H1 (cell line): ENCODE data around the gene ZMIZ1. TPM values are rescaled to one million over a fixed set of nuclear protein-coding genes. Genes with fewer than 3 reads are reported as not detected.
A peak's percentile ranks its signal among the peaks of the same experiment; 100 is the strongest.

Experiments used
- CTCF ChIA-PET: fragments of 300-600 bp; sonication (Branson Sonifier 250); formaldehyde crosslinking; loops from one replicate; lab custom pipeline; 2021; ENCODE audit not compliant: partially characterized antibody; lab: Charles Lee
- POLR2A ChIA-PET: fragments of 300-600 bp; sonication (Branson Sonifier 250); formaldehyde crosslinking; loops from one replicate; lab custom pipeline; 2021; ENCODE audit warnings: inconsistent platforms; ENCODE audit not compliant: partially characterized antibody; lab: Charles Lee
- DNase-seq, 2 experiments: peaks; one replicate each; pipeline versions ENCODE4 v3.0.0 to v3.0.0-alpha.2; 2010 to 2022; ENCODE audit warnings: low spot score in 2 of 2, low read depth in 1 of 2, mixed read lengths in 1 of 2
- FAIRE-seq: peaks from 2 replicates; lab custom pipeline; 2011; peaks lifted over from hg19 to GRCh38; lab: Jason Lieb, UNC
- H2AFZ ChIP-seq: 2 replicates; pipeline ENCODE4 v1.8.1; 2012; ENCODE audit warnings: low read length, inconsistent platforms
- H2AK5ac ChIP-seq: 2 replicates; pipeline ENCODE4 v1.6.1; 2013; ENCODE audit warnings: low read depth, low read length
- H2BK120ac ChIP-seq: replicated peaks from 2 replicates; pipeline ENCODE3; 2013; ENCODE audit warnings: low read depth, low read length, inconsistent platforms
- H2BK12ac ChIP-seq: 2 replicates; pipeline ENCODE4 v1.6.1; 2013; ENCODE audit warnings: low read depth, low read length
- H2BK15ac ChIP-seq: 2 replicates; pipeline ENCODE4 v1.6.1; 2013; ENCODE audit warnings: low read length
- H2BK20ac ChIP-seq: 2 replicates; pipeline ENCODE4 v1.6.1; 2013; ENCODE audit warnings: low read length
- H2BK5ac ChIP-seq: 2 replicates; pipeline ENCODE4 v1.6.1; 2013; ENCODE audit warnings: low read depth, low read length
- H3K14ac ChIP-seq: 2 replicates; pipeline ENCODE4 v1.6.1; 2013; ENCODE audit warnings: inconsistent platforms; ENCODE audit not compliant: insufficient read length
- H3K18ac ChIP-seq: 2 replicates; pipeline ENCODE4 v1.6.1; 2013; ENCODE audit warnings: low read length; ENCODE audit errors: extremely low read depth
- H3K23ac ChIP-seq: 2 replicates; pipeline ENCODE4 v1.6.1; 2013; ENCODE audit warnings: inconsistent platforms; ENCODE audit not compliant: insufficient read length
- H3K23me2 ChIP-seq: 2 replicates; pipeline ENCODE4 v1.6.1; 2013; ENCODE audit warnings: low read depth, low read length
- H3K27ac ChIP-seq: 2 replicates; pipeline ENCODE4 v1.6.1; 2011; ENCODE audit warnings: low read depth, low read length, inconsistent platforms
- H3K27me3 ChIP-seq, 4 experiments: replicated peaks in 1 of 4; 1 replicate in 1 of 4; 2 replicates in 3 of 4; pipeline versions ENCODE4 v1.6.1 to v1.8.1; 2011 to 2013; ENCODE audit warnings: low read length in 3 of 4, mild to moderate bottlenecking in 3 of 4, inconsistent platforms in 2 of 4, mixed read lengths in 2 of 4, moderate library complexity in 1 of 4; ENCODE audit not compliant: control insufficient read depth in 3 of 4, insufficient read depth in 3 of 4; ENCODE audit errors: extremely low read depth in 1 of 4
- H3K36me3 ChIP-seq, 4 experiments: 2 replicates each; pipeline versions ENCODE4 v1.6.1 to v1.8.1; 2011 to 2013; ENCODE audit warnings: mild to moderate bottlenecking in 4 of 4, low read length in 3 of 4, moderate library complexity in 2 of 4, control low read depth in 1 of 4, inconsistent platforms in 1 of 4; ENCODE audit not compliant: insufficient read depth in 4 of 4, control insufficient read depth in 2 of 4
- H3K4ac ChIP-seq: replicated peaks from 2 replicates; pipeline ENCODE3; 2013; ENCODE audit warnings: low read length, low read depth, mixed read lengths, inconsistent platforms; ENCODE audit not compliant: insufficient read length
- H3K4me1 ChIP-seq, 4 experiments: replicated peaks in 1 of 4; 1 replicate in 1 of 4; 2 replicates in 3 of 4; pipeline versions ENCODE4 v1.6.1 to v1.8.1; 2011 to 2013; ENCODE audit warnings: low read length in 3 of 4, inconsistent platforms in 2 of 4, mixed read lengths in 1 of 4; ENCODE audit not compliant: insufficient read depth in 4 of 4, control insufficient read depth in 3 of 4
- H3K4me2 ChIP-seq, 2 experiments: 2 replicates each; pipeline versions ENCODE4 v1.6.1 to v1.8.1; 2011 to 2013; ENCODE audit warnings: low read depth in 2 of 2, low read length in 2 of 2, control low read depth in 1 of 2, inconsistent platforms in 1 of 2, mild to moderate bottlenecking in 1 of 2; ENCODE audit not compliant: insufficient read depth in 1 of 2
- H3K4me3 ChIP-seq, 4 experiments: fragments of 200-600, 300-600 bp in 1 of 4; sonication (generic), shearing (Covaris generic), sonication (Bioruptor Twin) in 1 of 4; 2 replicates each; pipeline versions ENCODE4 v1.5.1 to v1.8.1; 2011 to 2016; ENCODE audit warnings: low read length in 4 of 4, low read depth in 3 of 4, control low read depth in 2 of 4, inconsistent platforms in 2 of 4, mild to moderate bottlenecking in 2 of 4, mixed read lengths in 1 of 4, moderate library complexity in 1 of 4; ENCODE audit not compliant: insufficient read depth in 2 of 4; ENCODE audit errors: extremely low read depth in 1 of 4
- H3K56ac ChIP-seq: replicated peaks from 2 replicates; pipeline ENCODE3; 2013; ENCODE audit warnings: low read depth, mild to moderate bottlenecking, mixed read lengths, low read length, inconsistent platforms; ENCODE audit not compliant: insufficient read length
- H3K79me1 ChIP-seq: 2 replicates; pipeline ENCODE4 v1.6.1; 2013; ENCODE audit warnings: low read depth, low read length, control low read depth
- H3K79me2 ChIP-seq, 2 experiments: 2 replicates each; pipeline versions ENCODE4 v1.6.1 to v1.8.1; 2012 to 2013; ENCODE audit warnings: low read length in 2 of 2, mild to moderate bottlenecking in 2 of 2, inconsistent platforms in 1 of 2; ENCODE audit not compliant: insufficient read depth in 2 of 2, control insufficient read depth in 1 of 2
- H3K9ac ChIP-seq, 4 experiments: replicated peaks in 1 of 4; 1 replicate in 1 of 4; 2 replicates in 3 of 4; pipeline versions ENCODE4 v1.6.1 to v1.8.1; 2011 to 2013; ENCODE audit warnings: low read depth in 3 of 4, low read length in 3 of 4, control low read depth in 2 of 4, mild to moderate bottlenecking in 2 of 4, moderate library complexity in 2 of 4, inconsistent platforms in 1 of 4; ENCODE audit errors: extremely low read depth in 1 of 4
- H3K9me3 ChIP-seq, 2 experiments: 2 replicates each; pipeline versions ENCODE4 v1.6.1 to v1.8.1; 2012 to 2013; ENCODE audit warnings: mild to moderate bottlenecking in 2 of 2, moderate library complexity in 2 of 2, control low read depth in 1 of 2, inconsistent platforms in 1 of 2, low read depth in 1 of 2, low read length in 1 of 2, mixed read lengths in 1 of 2; ENCODE audit not compliant: insufficient read depth in 2 of 2
- H4K20me1 ChIP-seq, 2 experiments: replicated peaks in 1 of 2; 2 replicates each; pipeline versions ENCODE3 to v1.8.1; 2011 to 2013; ENCODE audit warnings: inconsistent platforms in 2 of 2, low read length in 2 of 2, mild to moderate bottlenecking in 1 of 2; ENCODE audit not compliant: insufficient read depth in 2 of 2, control insufficient read depth in 1 of 2
- H4K5ac ChIP-seq: 2 replicates; pipeline ENCODE4 v1.6.1; 2013; ENCODE audit warnings: low read length, low read depth, mixed read lengths, inconsistent platforms; ENCODE audit not compliant: insufficient read length
- H4K8ac ChIP-seq: 2 replicates; pipeline ENCODE4 v1.8.0; 2013; ENCODE audit warnings: mild to moderate bottlenecking, moderate library complexity, low read length, inconsistent platforms; ENCODE audit not compliant: insufficient read depth; ENCODE audit errors: extremely low read depth
- H4K91ac ChIP-seq: replicated peaks from 2 replicates; pipeline ENCODE3; 2013; ENCODE audit warnings: low read length, mixed read lengths, inconsistent platforms; ENCODE audit not compliant: insufficient read length
- GTF2F1 ChIP-seq: IDR thresholded peaks from 2 replicates; pipeline ENCODE4 v1.6.1; 2012; ENCODE audit warnings: low read depth, low read length, improper control_type of control experiment, borderline replicate concordance
- WGBS, 2 experiments: shearing (Covaris generic) in 1 of 2; methylation state at CpG; one replicate each; pipeline versions ENCODE4 v1.1.6 to v1.1.7; 2013 to 2015; ENCODE audit warnings: low lambda C conversion rate in 2 of 2, mixed read lengths in 2 of 2, inconsistent platforms in 1 of 2, low coverage in 1 of 2, missing lambda C conversion rate in 1 of 2; ENCODE audit not compliant: insufficient replicate concordance in 2 of 2, insufficient coverage in 1 of 2, insufficient read length in 1 of 2; ENCODE audit errors: extremely low coverage in 1 of 2, missing lambda C conversion rate in 1 of 2; 5-methylcytosine and 5-hydroxymethylcytosine counted together
- polyA plus RNA-seq, 7 experiments: library from polyadenylated mRNA; depleted of rRNA in 3 of 7; stranded (reverse) in 5 of 7; unstranded in 2 of 7; fragments of >200 nt in 5 of 7; fragments of 200-250 nt in 2 of 7; gene quantifications; 1 replicate in 5 of 7; 2 replicates in 1 of 7; 4 replicates in 1 of 7; pipeline versions ENCODE4 v1.2.1 to v1.2.3, GENCODE V29; 2011 to 2013; ENCODE audit warnings: missing spikeins in 2 of 7, mixed read lengths in 2 of 7
- total RNA-seq: library from RNA; stranded (reverse); fragmentation: NEBNext Ultra II Directional; extraction: Animal tissue kit (Norgen Biotek cat#: 25700); gene quantifications from 2 replicates; pipeline ENCODE4 v1.2.1, GENCODE V29; 2021
- TF ChIP-seq, protein P1 (sequence below): IDR thresholded peaks from 2 replicates; pipeline ENCODE4 v1.6.1; 2012; ENCODE audit warnings: inconsistent platforms

Gene ZMIZ1
- total and polyA plus RNA-seq, 2 of the 8 experiments (the other 6 are each of a cell fraction or from before 2014, with no cell fraction given): 8.1 to 28.0 TPM

DNA sequence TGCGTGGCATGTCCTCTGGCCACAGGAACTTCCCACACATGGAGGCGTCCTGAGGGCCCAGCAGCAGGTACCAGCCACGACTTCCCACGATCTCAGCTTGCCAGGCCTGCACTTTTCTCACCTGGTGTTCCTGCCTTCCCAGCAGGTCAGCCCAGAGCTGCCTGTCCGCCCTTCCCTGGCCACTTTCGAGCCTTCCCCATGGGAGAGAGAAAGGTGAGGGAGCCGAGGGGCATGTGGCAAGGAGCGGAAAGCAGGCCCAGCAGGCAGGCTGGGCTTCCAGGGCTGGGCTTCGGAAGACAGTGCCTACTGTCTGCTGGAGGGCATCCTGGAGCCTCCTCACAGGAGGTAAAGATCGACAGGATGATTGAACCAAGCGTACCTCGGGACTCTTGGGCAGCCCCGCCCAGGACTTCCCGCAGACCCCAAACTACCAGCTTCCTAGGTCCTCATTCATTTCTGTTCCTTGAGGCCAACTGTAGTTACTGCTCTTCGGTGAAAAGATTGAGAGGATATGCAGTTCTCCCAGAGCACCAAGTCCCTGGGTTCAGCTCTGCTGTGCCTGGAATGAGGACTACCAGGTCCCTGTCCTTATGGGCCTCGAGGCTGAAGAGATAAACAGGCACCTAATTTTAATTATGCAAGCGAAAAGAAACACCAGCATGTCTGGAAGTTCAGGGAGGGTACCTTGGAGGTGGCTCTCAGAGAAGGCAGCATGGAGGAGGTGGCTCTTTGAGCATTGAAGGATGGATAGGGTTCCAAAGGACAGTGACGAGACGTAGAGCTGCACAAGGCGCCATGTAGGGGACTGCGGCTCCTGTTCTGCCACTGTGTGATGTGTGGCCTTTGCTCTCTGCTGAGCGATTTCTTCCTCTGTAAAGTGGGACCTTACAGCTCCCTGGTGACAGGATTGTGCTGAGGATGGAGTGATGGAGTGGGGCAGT is 87.8 kb downstream of the ZMIZ1 start:
- no peak for TF ChIP-seq GTF2F1
- TF ChIP-seq, protein P1, sequence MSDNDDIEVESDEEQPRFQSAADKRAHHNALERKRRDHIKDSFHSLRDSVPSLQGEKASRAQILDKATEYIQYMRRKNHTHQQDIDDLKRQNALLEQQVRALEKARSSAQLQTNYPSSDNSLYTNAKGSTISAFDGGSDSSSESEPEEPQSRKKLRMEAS: 0 out of 2 replicates have a peak, but pooled peaks have one; percentile 32
- Histone ChIP-seq H2BK15ac (peak overlapping the region; percentile 66; the same call in 1 of the 2 replicates), H4K5ac (peak overlapping the region; percentile 68), H3K23ac (no peak overlapping the region), H2AK5ac (peak overlapping the region; percentile 89), H3K4ac (peak overlapping the region; percentile 55), H2BK120ac (peak overlapping the region; percentile 70), H3K18ac (peak overlapping the region; percentile 80), H4K20me1 (peaks cover 1 to 2% of the 10 kb centered on the region in 2 experiments), H3K56ac (no peak overlapping the region), H2BK12ac (peak overlapping the region; percentile 99), H3K4me2 (peak overlapping the region; percentile 40 to 51; a peak in 2 of 4 replicates), H4K8ac (0 out of 2 replicates have a peak overlapping the region, but pooled peaks have one; percentile 76), H2AFZ (no peak overlapping the region), H3K27ac (peak overlapping the region; percentile 78), H3K4me1 (peaks cover 21 to 43% (median 34%) of the 10 kb centered on the region in 4 experiments), H4K91ac (peak overlapping the region; percentile 86), H3K36me3 (no peaks in the 10 kb centered on the region), H3K23me2 (no peaks in the 10 kb centered on the region), H3K27me3 (no peaks in the 10 kb centered on the region; a peak in 1 of 7 replicates), H3K4me3 (no peak overlapping the region), H3K79me1 (peaks cover 12% of the 10 kb centered on the region), H2BK5ac (peak overlapping the region; percentile 96), H2BK20ac (peak overlapping the region; percentile 15), H3K9me3 (no peaks in the 10 kb centered on the region), H3K9ac (peak overlapping the region in 1 of 4 experiments; percentile 52; a peak in 3 of 7 replicates), H3K14ac (no peak overlapping the region), H3K79me2 (peaks cover 0 to 34% of the 10 kb centered on the region in 2 experiments; a peak in 1 of 4 replicates)
- CTCF ChIA-PET: interaction anchor here (0.7 to 32.0 kb wide), 14 partner anchors 9 to 332 kb away, joined by 3 to 396 read pairs (median 8); no protein-coding TSS in a partner anchor
- no peak for FAIRE-seq
- DNase-seq: no peak
- POLR2A ChIA-PET: interaction anchor here (0.6 to 3.0 kb wide), 17 partner anchors 9 to 192 kb away, joined by 3 to 13 read pairs (median 4); no protein-coding TSS in a partner anchor
- 80% methylated on average over 21 of the region's 22 CpGs; no CpG with 5 or more reads in 1 of the 2 experiments for WGBS, 2 experiments
